ENCODE results near the gene FOXJ3.

The FOXJ3 gene

GRCh38 chr1:42335050-42335808, at the start of gene FOXJ3:
Gene FOXJ3, minus strand, starts transcription at chr1:42335235. Its CDS starts 24,142 bp downstream, at chr1:42311093.
- DNase-seq: peak; percentile 91

- no peak for DNase-seq
Measured at GRCh38 chr1:42381280-42381673, 46.2 kb upstream of the FOXJ3 start.

GRCh38 chr1:42380586-42381279, 45.7 kb upstream of the FOXJ3 start, which contains the start of gene RIMKLA:
Gene RIMKLA, plus strand, starts transcription at chr1:42380792. Its CDS starts 143 bp downstream, at chr1:42380935.
- peak; percentile 85 for DNase-seq

- DNase-seq: peak; percentile 58
Measured at GRCh38 chr1:42379794-42380585, 45.0 kb upstream of the FOXJ3 start.

- DNase-seq: no peak
Measured at GRCh38 chr1:42372796-42373195, 37.8 kb upstream of the FOXJ3 start.

GRCh38 chr1:42370876-42371549, 36.0 kb upstream of the FOXJ3 start:
- DNase-seq: no peak

- no peak for DNase-seq
Measured at GRCh38 chr1:42369471-42369870, 34.4 kb upstream of the FOXJ3 start.

- DNase-seq: no peak
Measured at GRCh38 chr1:42368096-42368795, 33.2 kb upstream of the FOXJ3 start.

- no peak for DNase-seq
Measured at GRCh38 chr1:42365118-42365517, 30.1 kb upstream of the FOXJ3 start.

- DNase-seq: no peak
Measured at GRCh38 chr1:42364542-42364941, 29.5 kb upstream of the FOXJ3 start.

GRCh38 chr1:42364089-42364488, 29.1 kb upstream of the FOXJ3 start:
- DNase-seq: no peak

- DNase-seq: no peak
Measured at GRCh38 chr1:42359466-42359865, 24.4 kb upstream of the FOXJ3 start.

GRCh38 chr1:42358791-42359190, 23.8 kb upstream of the FOXJ3 start:
- no peak for DNase-seq

- no peak for DNase-seq
Measured at GRCh38 chr1:42350086-42350485, 15.1 kb upstream of the FOXJ3 start.

- peak; percentile 45 for DNase-seq
Measured at GRCh38 chr1:42348498-42348897, 13.5 kb upstream of the FOXJ3 start.

GRCh38 chr1:42343049-42343448, 8.0 kb upstream of the FOXJ3 start:
- DNase-seq: no peak

GRCh38 chr1:42340901-42341300, 5.9 kb upstream of the FOXJ3 start:
- peak; percentile 91 for DNase-seq

- DNase-seq: peak; percentile 100
Measured at GRCh38 chr1:42340093-42340492, 5.1 kb upstream of the FOXJ3 start.

- no peak for DNase-seq
Measured at GRCh38 chr1:42336978-42337377, 1.9 kb upstream of the FOXJ3 start.

GRCh38 chr1:42335809-42336518, 929 bp upstream of the FOXJ3 start:
- peak; percentile 74 for DNase-seq

- peak; percentile 43 for DNase-seq
Measured at GRCh38 chr1:42334240-42335049, 590 bp downstream of the FOXJ3 start.
